ENCODE measurements around the gene DYSF. TPM values are rescaled to one million over a fixed set of nuclear protein-coding genes. Genes with fewer than 3 reads are reported as not detected.

Gene DYSF
- total RNA-seq, 1 experiment from 2014 or later, result 0.31 TPM

GRCh38 chr2:71505086-71505769 is 51.9 kb downstream of the DYSF start:
- TF ChIP-seq POLR2AphosphoS5 (IDR thresholded peaks at IDR 0.05; ENCODE audit: low read depth, low read length), result no peak
- no peak for TF ChIP-seq REST (IDR thresholded peaks at IDR 0.05; ENCODE audit: insufficient read depth in 1 of 2, low read depth in 2 of 2, low read length in 1 of 2)
- TF ChIP-seq SIN3A (IDR thresholded peaks at IDR 0.05; ENCODE audit: borderline replicate concordance, insufficient read depth, low read depth, low read length), result no peak
- TF ChIP-seq TCF7L2 (IDR thresholded peaks at IDR 0.05; ENCODE audit: low read depth, low read length), result no peak
- ATAC-seq (no peak), DNase-seq (ENCODE audit: low read depth, low spot score) (no peak)

GRCh38 chr2:71505770-71506140 is 52.4 kb downstream of the DYSF start:
- POLR2A ChIA-PET, result interaction anchor here (0.6 kb wide), 1 partner anchor 36 kb away, joined by 3 read pairs; no protein-coding TSS in a partner anchor
- TF ChIP-seq SIN3A (IDR thresholded peaks at IDR 0.05; ENCODE audit: borderline replicate concordance, insufficient read depth, low read depth, low read length), result no peak
- TF ChIP-seq TCF7L2 (IDR thresholded peaks at IDR 0.05; ENCODE audit: low read depth, low read length), result no peak
- no peak for TF ChIP-seq CTCF (IDR thresholded peaks at IDR 0.05)
- TF ChIP-seq POLR2AphosphoS5 (IDR thresholded peaks at IDR 0.05; ENCODE audit: low read depth, low read length), result no peak
- no peak for TF ChIP-seq REST (IDR thresholded peaks at IDR 0.05; ENCODE audit: insufficient read depth in 1 of 2, low read depth in 2 of 2, low read length in 1 of 2)
- CTCF ChIA-PET, result interaction anchor here (0.6 kb wide), 1 partner anchor 198 kb away, joined by 5 read pairs; no protein-coding TSS in a partner anchor
- no peaks in the 10 kb centered on the region for H3K36me3 ChIP-seq (ENCODE audit: control insufficient read depth, insufficient read depth, low read length)
- H3K27me3 ChIP-seq (ENCODE audit: control insufficient read depth, insufficient read depth, low read length), result no peaks in the 10 kb centered on the region
- H3K27ac ChIP-seq (ENCODE audit: low read length), result no peak overlapping the region
- DNase-seq (ENCODE audit: low read depth, low spot score), result no peak
- intact Hi-C loops (cut with micrococcal nuclease; ENCODE audit: unreplicated experiment) (no loop called here), in situ Hi-C loops (cut with HindIII; ENCODE audit: low pct_unique_long_range_greater_than_20kb, low sequenced_read_pairs) (no loop called here)
- ATAC-seq, result no peak
- BruUV-seq (replicated peaks), result no TSS peak
- H3K9me3 ChIP-seq (ENCODE audit: control insufficient read depth, insufficient read depth, low read depth, low read length), result no peaks in the 10 kb centered on the region
- no peaks in the 10 kb centered on the region for H3K4me1 ChIP-seq (ENCODE audit: control insufficient read depth, insufficient read depth, low read length)
- no peak overlapping the region for H3K4me3 ChIP-seq (ENCODE audit: low read depth in 2 of 2, low read length in 2 of 2)

More at GRCh38 chr2:71505086-71505769, 51.9 kb downstream of the DYSF start:
- H3K27me3 ChIP-seq (ENCODE audit: control insufficient read depth, insufficient read depth, low read length), result no peaks in the 10 kb centered on the region
- intact Hi-C loops (cut with micrococcal nuclease; ENCODE audit: unreplicated experiment) (no loop called here), in situ Hi-C loops (cut with HindIII; ENCODE audit: low pct_unique_long_range_greater_than_20kb, low sequenced_read_pairs) (no loop called here)
- no peak overlapping the region for H3K27ac ChIP-seq (ENCODE audit: low read length)
- no peaks in the 10 kb centered on the region for H3K4me1 ChIP-seq (ENCODE audit: control insufficient read depth, insufficient read depth, low read length)
- no peak overlapping the region for H3K4me3 ChIP-seq (ENCODE audit: low read depth in 2 of 2, low read length in 2 of 2)
- POLR2A ChIA-PET, result interaction anchor here (0.6 kb wide), 1 partner anchor 36 kb away, joined by 3 read pairs; no protein-coding TSS in a partner anchor
- BruUV-seq (replicated peaks), result no TSS peak
- no peaks in the 10 kb centered on the region for H3K36me3 ChIP-seq (ENCODE audit: control insufficient read depth, insufficient read depth, low read length)
- CTCF ChIA-PET, result no interaction called here
- H3K9me3 ChIP-seq (ENCODE audit: control insufficient read depth, insufficient read depth, low read depth, low read length), result no peaks in the 10 kb centered on the region
